ENCODE results near the gene PSMB9.

DNA sequence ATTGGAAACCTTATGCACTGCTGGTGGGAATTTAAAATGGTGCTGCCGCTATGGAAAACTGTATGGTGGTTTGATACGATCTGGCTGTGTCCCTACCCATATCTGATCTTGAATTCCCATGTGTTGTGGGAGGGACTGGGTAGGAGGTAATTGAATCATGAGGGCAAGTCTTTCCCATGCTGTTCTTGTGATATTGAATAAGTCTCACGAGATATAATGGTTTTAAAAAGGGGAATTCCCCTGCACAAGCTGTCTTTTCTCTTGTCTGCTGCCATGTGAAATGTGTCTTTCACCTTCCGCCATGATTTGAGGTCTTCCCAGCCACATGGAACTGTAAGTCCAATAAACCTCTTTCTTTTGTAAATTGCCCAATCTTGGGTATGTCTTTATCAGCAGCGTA, 20.3 kb upstream of the PSMB9 start:
- no peak for TF ChIP-seq CTCF (conservative IDR thresholded peaks at IDR 0.05 in 1 of 2, IDR thresholded peaks at IDR 0.05 in 1 of 2; ENCODE audit: low read depth in 1 of 2, low read length in 2 of 2)
- no peak for TF ChIP-seq EZH2 (IDR thresholded peaks at IDR 0.05; ENCODE audit: low read length, missing control alignments)

Data from fibroblast of lung (primary cell).